ENCODE results near the gene C18orf32. TPM values are rescaled to one million over a fixed set of nuclear protein-coding genes. Genes with fewer than 3 reads are reported as not detected.
"Not testable (repeated sequence)": the region's sequence is repeated elsewhere in the genome, so short reads cannot be mapped to it uniquely, and the experiment has no call there.

C18orf32 gene
- total RNA-seq, 1 donor from 2014 or later = 30.0 TPM

DNA sequence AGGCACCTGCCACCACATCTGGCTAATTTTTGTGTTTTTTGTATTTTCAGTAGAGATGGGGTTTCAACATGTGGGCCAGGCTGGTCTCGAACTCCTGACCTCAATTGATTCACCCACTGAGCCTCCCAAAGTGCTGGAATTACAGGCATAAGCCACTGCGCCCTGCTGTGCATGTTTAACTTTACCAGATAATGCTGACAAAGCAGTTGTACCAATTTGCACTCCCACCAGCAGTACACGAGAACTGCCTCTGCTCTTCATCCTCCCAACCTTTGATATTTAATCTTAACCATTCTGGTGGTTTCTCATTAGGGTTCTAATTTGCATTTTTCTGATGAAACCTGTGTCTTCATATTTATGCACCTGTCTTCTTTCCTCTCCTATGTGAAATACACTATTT is 14.6 kb downstream of the C18orf32 start:
- DNase-seq (ENCODE audit: low spot score) = no peak
- ATAC-seq = no peak

DNA sequence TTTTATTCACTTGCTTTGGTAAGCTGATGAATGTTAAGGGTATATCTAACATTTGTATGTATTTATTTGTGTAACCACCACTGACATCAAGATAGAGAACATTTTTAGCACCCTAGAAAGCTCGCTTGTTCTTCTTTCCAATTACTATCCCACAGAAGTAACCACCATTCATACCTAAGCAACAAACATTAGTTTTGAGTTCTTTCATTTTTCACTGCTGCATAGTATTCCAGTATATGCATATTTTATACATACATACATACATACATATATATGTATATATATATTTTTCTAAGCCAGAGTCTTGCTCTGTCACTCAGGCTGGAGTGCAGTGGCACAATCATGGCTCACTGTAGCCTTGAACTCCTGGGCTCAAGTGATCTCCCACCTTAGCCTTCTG is 15.5 kb downstream of the C18orf32 start:
- no peak for DNase-seq (ENCODE audit: low spot score)
- ATAC-seq = no peak

DNA sequence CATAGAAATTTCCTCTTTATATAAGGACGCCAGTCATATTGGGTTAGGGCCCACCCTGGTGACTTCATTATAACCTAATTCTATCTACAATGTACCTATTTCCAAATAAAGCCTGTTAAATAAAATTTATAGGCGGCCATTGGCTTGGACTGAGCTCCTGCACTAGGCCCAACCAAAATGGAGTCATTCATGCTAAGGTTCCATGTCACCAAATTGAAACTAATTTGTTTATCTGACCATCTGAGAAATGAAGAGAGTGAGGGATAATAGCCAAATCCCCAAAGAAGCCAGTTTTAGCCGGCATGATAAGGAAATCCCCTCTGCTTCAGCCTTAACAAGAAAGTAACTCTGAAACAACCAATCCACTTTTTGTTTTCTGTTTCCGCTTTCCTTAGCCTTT is 19.4 kb downstream of the C18orf32 start:
- ATAC-seq (no peak), DNase-seq (ENCODE audit: low spot score) (no peak)

DNA sequence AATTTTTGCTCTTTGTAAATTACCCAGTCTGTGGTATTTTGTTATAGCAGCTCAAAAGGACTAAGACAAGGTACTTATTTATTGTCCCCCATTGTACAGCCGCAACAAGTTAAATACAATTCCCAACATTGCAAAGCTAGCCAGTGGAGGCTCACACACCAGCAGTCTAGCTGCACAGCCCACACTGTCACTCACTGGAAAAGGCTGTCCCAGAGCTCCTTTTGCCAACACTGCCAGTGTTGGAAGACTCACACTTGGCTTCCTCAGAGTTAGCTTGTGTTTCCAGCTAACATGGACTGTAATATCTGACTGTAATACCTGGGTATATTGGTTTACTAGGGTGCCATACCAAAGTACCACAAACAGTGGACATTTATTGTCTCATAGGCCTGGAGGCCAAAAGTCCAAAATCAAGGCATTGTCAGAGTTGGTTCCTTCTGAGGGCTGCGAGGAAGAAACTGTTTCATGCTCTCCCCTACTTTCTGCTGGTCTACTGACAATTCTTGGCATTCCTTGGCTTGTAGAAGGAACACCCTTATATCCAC is 19.9 kb downstream of the C18orf32 start:
- ATAC-seq = no peak
- DNase-seq (ENCODE audit: low spot score) = no peak

DNA sequence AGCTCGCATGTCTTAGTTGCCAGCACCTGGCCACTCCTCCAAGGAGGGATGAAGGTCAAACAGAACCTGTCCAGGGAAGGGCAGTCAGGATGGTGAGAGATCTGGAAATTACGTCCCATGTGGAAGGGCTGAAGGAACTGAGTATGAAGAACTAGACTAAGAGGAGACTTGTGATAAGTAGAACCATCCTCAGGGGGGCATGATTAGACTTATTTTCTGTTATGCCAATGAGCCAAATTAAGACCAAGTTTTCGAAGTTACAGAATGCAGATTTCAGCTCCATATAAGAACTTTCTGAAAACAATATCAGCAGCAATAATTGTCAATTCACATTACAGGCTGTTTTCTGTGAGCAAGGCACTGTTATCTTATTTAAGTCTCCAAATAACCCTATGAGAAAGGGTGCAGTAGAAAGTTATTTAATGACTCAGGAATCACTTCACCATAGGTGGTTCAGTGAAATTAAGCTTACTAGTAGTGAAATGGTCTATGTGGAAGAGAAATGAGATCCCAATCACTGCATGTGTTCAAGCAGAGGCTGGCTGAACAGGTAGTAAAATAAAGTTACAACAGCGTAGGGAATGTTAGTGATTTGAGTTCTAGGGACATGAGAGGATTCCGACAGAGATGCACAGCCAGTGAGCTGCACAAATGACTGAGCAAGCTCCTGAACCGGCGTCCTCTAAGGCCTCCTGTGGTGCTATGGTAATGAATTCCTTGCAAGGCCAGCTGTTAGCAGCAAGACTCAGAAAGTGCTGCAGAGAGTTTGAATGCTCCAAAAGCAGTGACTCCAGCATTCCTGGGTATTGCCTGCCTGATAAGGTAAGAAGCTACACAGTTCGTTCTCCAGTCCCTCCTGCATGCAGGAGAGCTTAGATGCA is 22.1 kb downstream of the C18orf32 start:
- no peak for DNase-seq (ENCODE audit: low spot score)
- no peak for ATAC-seq

DNA sequence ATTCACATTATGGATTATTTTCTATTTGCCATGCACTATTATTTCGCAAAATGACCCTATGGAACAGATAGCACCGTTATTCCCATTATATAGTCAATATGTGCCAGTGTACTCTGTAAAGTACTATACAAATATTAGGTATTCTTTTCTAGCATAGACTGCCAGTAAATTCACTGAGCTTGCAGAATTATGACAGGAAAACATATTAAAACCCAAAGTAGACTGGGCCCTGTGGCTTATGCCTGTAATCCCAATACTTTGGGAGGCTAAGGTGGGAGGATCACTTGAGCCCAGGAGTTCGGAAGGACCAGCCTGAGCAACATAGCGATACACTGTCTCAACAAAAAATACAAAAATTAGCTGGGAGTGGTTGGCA is 25.4 kb downstream of the C18orf32 start:
- no peak for ATAC-seq

DNA sequence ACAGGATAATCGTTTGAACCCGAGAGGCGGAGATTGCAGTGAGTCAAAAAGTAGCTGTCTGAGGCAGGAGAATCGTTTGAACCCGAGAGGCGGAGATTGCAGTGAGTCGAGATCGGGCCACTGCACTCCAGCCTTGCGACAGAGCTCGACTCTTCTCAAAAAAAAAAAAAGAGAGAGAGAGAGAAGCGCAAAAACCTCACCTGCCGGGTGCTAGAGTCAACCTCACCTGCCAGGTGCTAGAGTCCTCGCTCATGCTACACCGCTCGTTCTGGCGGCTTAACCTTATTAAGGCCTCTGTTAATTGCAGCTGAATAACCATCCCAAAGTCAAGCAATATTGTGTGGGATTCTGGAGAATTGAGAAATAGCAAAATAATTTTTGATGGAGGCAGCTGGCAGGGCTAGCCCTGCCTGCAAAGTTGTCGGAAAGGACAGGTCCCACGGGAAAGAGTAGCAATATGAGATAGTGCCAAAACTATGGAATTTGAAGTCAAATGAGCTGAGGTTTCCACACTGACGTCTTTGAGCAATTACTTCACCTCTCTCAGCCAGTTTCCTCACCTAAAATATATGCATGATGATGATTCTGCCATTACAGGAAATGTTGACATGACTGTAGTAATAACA is 25.9 kb downstream of the C18orf32 start:
- ATAC-seq (peak; percentile 2), DNase-seq (ENCODE audit: low spot score) (no peak)

More for the DNA sequence above, 25.4 kb downstream of the C18orf32 start:
- no peak for DNase-seq (ENCODE audit: low spot score)

DNA sequence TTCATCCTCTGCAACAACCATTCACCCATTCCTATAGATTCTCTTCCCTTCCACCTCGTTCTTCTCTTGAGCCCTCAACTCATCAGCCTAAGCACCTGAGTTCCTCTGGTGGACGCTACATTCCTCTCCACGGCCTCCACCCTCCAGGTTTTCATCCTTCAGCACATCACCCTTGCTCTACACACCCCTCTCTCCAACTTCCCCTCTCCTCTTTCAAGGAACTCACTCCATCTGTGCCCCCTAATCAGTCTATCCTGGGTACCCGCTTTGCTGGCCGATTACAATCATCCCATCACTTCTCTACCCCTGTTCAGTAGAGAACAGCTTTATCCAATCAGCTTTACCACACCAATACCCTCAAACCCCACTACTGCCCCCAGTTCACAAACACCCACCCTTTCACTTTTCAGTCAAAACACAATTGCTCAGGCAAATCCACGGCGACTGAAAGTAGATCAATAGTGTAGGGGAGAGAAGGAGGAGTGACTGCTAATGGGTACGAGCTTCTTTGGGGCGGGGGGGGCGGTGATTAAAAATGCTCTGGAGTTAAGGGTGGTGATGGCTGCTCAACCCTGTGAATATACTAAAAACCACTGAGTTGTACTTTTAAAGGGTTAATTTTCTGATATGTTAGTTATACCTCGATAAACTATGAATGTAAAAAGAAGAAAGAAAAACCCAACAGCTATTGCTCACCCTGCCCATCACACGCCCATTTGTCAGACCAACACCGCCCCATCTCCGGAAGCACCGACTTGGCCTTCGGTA is 27.4 kb downstream of the C18orf32 start:
- DNase-seq (ENCODE audit: low spot score) (no peak), ATAC-seq (peak; percentile 52)

DNA sequence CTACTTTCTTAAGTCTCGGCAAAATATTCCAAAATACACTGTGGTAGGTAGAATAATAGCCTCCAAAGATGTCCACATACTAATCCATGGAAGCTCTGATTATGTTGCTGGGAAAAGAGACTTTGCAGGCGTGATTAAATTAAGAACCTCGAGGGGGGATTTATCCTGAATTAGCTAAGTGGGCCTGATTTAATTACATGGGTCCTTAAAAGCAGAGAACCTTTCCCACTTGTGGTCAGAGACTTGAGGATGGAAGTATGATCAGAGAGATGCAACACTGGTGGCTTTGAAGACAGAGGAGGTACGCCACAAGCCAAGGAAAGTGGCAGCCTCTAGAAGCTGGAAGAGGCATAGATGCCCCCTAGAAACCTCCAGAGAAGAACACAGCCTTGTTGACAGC is 29.4 kb downstream of the C18orf32 start:
- no peak for DNase-seq (ENCODE audit: low spot score)
- ATAC-seq = no peak

DNA sequence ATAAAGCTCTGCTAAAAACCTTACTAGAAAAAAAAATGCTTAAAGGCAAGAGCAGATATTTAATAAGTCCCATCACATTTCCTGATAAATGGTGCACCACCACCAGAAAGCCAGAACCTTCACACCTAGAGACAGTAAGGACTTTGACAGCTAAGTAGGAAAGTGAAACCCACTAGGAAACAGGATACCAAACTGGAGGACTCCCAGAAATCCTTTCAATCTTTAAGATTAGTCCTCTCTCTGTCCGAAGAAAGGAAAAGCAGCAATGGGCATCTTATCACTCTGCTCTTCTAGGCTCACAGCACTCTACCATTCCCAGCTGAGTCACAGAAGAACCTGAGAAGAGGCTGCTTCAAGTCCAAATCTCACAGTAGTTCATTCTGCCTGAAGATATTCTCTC is 30.2 kb downstream of the C18orf32 start:
- ATAC-seq = no peak
- DNase-seq (ENCODE audit: low spot score) = no peak

DNA sequence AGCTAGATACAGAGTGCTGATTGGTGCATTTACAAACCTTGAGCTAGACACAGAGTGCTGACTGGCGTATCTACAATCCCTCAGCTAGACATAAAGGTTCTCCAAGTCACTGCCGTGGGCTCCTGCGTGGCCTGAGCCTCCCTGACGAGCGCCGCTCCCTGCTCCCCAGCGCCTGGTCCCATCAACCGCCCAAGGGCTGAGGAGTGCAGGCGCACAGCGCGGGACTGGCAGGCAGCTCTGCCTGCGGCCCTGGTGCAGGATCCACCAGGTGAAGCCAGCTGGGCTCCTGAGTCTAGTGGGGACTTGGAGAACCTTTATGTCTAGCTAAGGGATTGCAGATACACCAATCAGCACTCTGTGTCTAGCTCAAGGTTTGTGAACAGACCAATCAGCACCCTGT is 34.5 kb downstream of the C18orf32 start:
- ATAC-seq; DNase-seq (ENCODE audit: low spot score): not testable (repeated sequence)

DNA sequence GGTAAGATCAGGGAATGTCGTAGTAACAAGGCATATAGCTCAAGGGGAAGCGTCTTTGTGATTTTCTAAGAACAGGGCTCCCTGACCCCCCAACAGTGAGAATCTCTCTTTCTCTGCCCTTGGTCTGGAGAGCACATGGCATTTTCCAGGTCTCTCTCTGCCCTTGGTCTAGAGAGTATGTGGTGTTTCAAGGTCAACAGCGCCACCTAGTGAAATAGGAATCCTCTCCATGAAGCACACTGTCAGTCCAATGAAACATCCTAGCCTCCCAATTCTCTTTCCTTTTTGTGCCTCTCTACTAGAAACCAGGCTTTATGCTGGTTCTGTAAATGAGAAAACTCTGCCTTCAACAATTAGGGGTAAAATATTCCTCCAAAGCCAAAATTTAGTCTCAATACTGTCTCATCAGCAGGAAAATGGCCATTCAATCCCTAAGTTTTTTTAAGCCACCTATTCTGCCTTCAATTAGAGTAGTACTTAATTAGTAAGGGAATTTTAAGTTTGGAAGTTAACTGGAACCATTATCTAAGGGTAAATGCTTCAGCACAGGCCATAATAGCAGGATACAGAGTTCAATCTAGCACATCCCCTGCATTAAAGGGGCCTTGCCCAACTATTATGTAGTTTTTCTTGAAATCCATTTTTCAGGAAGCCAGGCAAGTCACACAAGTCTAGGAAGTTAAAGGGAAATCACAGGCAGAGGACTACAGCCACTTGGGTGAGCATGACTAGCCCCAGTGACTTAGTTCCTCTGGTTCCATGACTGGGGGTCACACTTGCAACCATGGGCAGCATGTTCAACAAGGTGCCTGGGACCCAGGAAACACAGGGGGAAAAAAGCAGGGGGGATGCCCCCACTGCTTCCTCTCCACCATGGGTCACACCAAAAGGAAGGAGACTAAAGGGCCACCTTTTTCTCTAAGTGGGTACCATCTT is 39.0 kb downstream of the C18orf32 start:
- ATAC-seq = peak; percentile 59

DNA sequence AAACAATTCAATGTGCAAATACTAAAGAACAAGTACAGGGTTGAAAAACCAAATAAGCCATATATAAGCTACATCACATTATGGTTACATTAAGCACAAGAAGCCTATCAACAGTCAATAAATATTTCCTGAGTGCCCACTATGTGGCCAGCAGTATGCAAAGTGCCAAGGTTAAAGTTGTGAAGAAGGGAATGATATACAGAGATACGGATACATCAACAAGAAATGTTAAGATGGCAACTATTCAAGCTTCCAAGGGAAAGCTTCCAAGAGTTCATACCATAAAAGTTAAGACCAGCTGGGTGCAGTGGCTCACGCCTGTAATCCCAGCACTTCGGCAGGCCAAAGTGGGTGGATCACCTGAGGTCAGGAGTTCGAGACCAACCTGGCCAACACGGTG is 40.6 kb downstream of the C18orf32 start:
- no peak for DNase-seq (ENCODE audit: low spot score)

More for the DNA sequence above, 39.0 kb downstream of the C18orf32 start:
- DNase-seq (ENCODE audit: low spot score) = no peak

DNA sequence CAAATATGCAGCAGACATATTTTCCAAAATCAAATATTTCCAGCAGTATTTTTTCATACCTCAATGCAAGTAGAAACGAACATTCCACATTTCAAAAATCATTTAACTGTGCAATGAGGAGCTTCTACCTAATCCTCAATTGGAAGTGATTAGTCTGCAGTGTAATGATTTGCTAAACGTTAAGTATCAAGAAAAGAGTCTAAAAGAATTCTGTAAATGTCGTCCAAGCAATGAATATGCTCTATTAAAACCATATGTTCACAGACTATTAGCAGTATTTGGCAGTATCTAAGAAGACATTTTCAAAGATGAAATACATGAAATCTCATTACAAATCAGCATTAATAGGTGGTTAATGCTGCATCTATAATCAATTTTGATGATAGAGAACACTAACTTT is 42.5 kb downstream of the C18orf32 start:
- ATAC-seq (no peak), DNase-seq (ENCODE audit: low spot score) (no peak)

More for the DNA sequence above, 40.6 kb downstream of the C18orf32 start:
- ATAC-seq = no peak

DNA sequence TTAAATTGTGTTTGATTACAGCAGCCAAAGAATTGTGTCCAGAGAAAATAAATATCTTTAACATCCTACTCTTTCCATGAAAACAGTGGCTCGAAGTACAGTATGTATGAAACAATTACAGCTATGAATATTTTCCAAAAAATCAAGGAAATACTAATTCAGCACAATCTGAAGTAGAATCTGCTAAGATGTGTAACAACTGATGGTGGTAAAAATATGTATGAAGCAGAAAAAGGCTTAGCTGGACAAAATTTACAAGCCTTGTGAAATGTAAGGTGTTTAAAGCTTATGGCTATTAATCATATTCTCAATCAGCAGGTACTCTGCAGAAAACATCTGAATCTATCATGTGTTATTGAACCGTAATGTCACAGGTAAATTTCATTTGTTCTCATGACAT is 43.2 kb downstream of the C18orf32 start:
- ATAC-seq = no peak
- no peak for DNase-seq (ENCODE audit: low spot score)

DNA sequence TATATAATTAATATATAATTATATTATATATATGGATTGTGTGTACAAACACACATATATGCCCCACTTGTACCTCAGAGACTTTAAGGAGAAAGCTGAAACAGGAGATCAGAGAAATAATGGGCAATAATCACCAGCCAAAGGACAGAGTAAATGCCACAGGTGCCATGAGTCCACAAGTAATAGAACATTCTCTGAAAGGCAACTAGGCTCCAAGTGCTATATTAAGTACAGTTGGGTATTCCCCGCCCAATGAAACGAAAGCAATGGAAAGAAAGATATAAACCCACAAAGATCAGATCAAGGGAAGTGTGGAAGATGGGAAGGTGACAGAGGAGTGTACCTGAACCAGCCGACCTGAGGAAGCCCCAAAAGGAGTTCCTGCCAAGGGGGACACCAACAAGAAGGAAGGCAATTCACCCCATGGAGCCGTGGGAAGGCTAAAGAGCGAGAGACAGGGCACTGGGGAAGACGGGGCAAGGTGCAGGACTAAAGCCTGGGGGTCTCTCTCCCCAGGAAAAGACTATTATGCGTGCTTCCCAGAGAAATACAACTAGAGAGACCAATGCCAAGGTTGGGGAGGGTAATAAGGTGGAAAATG is 45.6 kb downstream of the C18orf32 start:
- ATAC-seq (peak; percentile 56), DNase-seq (ENCODE audit: low spot score) (no peak)

DNA sequence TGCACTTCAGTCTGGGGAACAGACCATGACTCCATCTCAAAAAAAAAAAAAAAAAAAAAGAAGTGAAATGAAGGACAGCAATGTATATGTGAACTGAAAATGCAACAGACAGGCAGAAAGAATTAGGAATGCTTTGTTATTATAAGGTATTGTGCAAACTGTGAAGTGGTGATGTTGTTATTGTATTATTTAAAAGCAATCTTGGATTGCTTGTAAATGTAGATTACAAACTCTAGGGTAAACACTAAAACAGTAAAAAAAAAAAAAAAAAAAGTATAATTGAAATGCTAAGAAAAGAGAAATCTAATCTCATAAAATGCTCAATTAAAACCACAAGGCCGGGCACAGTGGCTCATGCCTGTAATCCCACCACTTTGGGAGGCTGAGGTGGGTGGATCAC is 51.9 kb downstream of the C18orf32 start:
- ATAC-seq (no peak), DNase-seq (ENCODE audit: low spot score) (no peak)

DNA sequence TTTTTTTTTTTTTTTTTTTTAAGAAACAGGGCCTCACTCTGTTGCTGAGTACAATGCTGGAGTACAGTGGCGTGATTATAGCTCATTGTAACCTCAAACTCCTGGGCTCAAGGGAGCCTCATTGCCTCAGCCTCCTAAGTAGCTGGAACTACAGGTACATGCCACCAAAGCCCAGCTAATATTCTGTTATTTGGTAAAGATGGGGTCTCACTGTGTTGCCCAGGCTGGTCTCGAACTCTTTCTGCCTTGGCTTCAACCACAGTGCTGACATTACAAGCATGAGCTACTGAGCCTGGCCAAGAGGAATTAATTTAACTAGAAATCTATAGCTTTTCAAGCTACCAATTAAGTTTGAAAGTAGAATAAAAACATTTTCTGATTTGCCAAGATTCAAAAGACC is 54.4 kb downstream of the C18orf32 start:
- ATAC-seq = no peak
- no peak for DNase-seq (ENCODE audit: low spot score)

DNA sequence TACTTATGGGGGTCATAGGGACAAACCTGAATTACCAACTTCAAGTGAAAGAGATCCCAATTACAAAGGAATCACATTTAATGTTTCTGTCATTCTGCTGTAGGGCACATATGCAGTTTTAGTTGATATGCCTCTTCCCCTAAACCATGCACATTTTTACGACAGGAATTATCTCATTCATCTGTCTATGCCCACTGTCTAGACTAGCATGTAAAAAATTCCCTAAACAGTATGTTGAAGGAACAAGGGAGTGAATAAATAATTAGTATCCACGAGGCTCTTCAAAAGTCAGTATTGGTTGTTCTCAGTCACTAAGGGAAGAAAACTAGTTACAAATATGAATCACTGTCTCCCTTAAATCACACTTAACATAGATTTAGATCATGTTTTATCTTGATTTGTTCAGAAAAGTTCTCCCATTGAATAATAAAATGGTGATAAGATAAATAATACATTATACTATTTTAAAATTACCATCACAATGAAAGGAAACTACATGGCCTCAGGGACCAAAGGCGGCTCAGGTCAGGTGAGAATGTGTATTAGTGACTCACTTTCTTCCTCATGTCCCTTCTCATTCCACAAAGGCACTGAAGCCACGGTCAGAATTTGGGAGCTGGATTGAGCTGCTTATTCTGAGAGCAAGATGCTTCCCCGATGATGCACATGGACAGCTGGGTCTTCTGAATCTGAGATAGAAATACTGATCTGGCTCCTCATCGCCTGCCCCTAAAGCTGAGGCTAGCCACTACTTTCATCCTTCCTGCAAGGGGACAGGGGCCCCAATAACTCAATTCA is 55.7 kb downstream of the C18orf32 start:
- ATAC-seq (no peak), DNase-seq (ENCODE audit: low spot score) (no peak)
